Activated T-helper 2 cell treated with anti-CD3 and anti-CD28 coated beads, Interferon-gamma antibody, Interleukin-2, Interleukin-4, amounts not matched to agents 10 μg/mL and 5 μg/mL and 100 μg/mL, durations not matched to agents 14 hours and 24 hours and 36 hours (primary cell): Measurements from ENCODE around the gene MAGEB17. TPM values are rescaled to one million over a fixed set of nuclear protein-coding genes. Genes with fewer than 3 reads are reported as not detected.

Source experiments
- DNase-seq: peaks from one replicate; pipeline ENCODE4 v3.0.0; 2021; ENCODE audit warnings: low spot score
- H3K27ac Mint-ChIP-seq: one replicate; pipeline ENCODE4 v1.8.0; 2021; ENCODE audit warnings: mixed read lengths
- H3K27me3 Mint-ChIP-seq: one replicate; pipeline ENCODE4 v1.8.0; 2021; ENCODE audit warnings: low read depth, mixed read lengths
- H3K36me3 Mint-ChIP-seq: one replicate; pipeline ENCODE4 v1.8.0; 2021; ENCODE audit warnings: low read depth, mixed read lengths
- H3K4me1 Mint-ChIP-seq: one replicate; pipeline ENCODE4 v1.8.0; 2021; ENCODE audit warnings: low read depth, mixed read lengths
- H3K4me3 Mint-ChIP-seq: one replicate; pipeline ENCODE4 v1.8.0; 2021; ENCODE audit warnings: low read depth, mild to moderate bottlenecking, moderate library complexity, mixed read lengths
- H3K9me3 Mint-ChIP-seq: one replicate; pipeline ENCODE4 v1.8.0; 2021; ENCODE audit warnings: mixed read lengths
- intact Hi-C: fragments of 100-400 bp; cut with micrococcal nuclease; formaldehyde crosslinking; loops from one replicate; pipeline ENCODE4 v1.15.1; 2023
- total RNA-seq: library from RNA; stranded (reverse); gene quantifications from 2 replicates; pipeline ENCODE4 v1.2.3, GENCODE V29; 2022

MAGEB17 gene
- total RNA-seq, 1 donor from 2014 or later: not detected

- H3K4me3 Mint-ChIP-seq: no peak overlapping the region
- no peaks in the 10 kb centered on the region for H3K36me3 Mint-ChIP-seq
- no peak for DNase-seq
- H3K9me3 Mint-ChIP-seq: no peaks in the 10 kb centered on the region
- peaks cover 2% of the 10 kb centered on the region for H3K27me3 Mint-ChIP-seq
- H3K27ac Mint-ChIP-seq: no peak overlapping the region
- intact Hi-C loops: no loop called here
- H3K4me1 Mint-ChIP-seq: no peaks in the 10 kb centered on the region
These were observed 32.1 kb downstream of the MAGEB17 start for GRCh38 chrX:16199343-16199742.

GRCh38 chrX:16202943-16203342 lies 35.7 kb downstream of the MAGEB17 start:
- intact Hi-C loops: no loop called here
- H3K9me3 Mint-ChIP-seq: no peaks in the 10 kb centered on the region
- no peaks in the 10 kb centered on the region for H3K36me3 Mint-ChIP-seq
- H3K4me3 Mint-ChIP-seq: no peak overlapping the region
- no peaks in the 10 kb centered on the region for H3K4me1 Mint-ChIP-seq
- no peak overlapping the region for H3K27ac Mint-ChIP-seq
- peaks cover 2% of the 10 kb centered on the region for H3K27me3 Mint-ChIP-seq
- no peak for DNase-seq

GRCh38 chrX:16204538-16204937 lies 37.3 kb downstream of the MAGEB17 start:
- no peaks in the 10 kb centered on the region for H3K4me1 Mint-ChIP-seq
- intact Hi-C loops: no loop called here
- no peaks in the 10 kb centered on the region for H3K36me3 Mint-ChIP-seq
- no peaks in the 10 kb centered on the region for H3K9me3 Mint-ChIP-seq
- no peak for DNase-seq
- no peak overlapping the region for H3K27ac Mint-ChIP-seq
- no peak overlapping the region for H3K4me3 Mint-ChIP-seq
- H3K27me3 Mint-ChIP-seq: peaks cover 2% of the 10 kb centered on the region

GRCh38 chrX:16205840-16206239 lies 38.6 kb downstream of the MAGEB17 start:
- H3K4me3 Mint-ChIP-seq: no peak overlapping the region
- H3K27me3 Mint-ChIP-seq: peaks cover 2% of the 10 kb centered on the region
- H3K9me3 Mint-ChIP-seq: no peaks in the 10 kb centered on the region
- no peak for DNase-seq
- H3K36me3 Mint-ChIP-seq: no peaks in the 10 kb centered on the region
- intact Hi-C loops: no loop called here
- H3K27ac Mint-ChIP-seq: no peak overlapping the region
- no peaks in the 10 kb centered on the region for H3K4me1 Mint-ChIP-seq

- DNase-seq: no peak
- H3K27me3 Mint-ChIP-seq: no peaks in the 10 kb centered on the region
- H3K4me1 Mint-ChIP-seq: no peaks in the 10 kb centered on the region
- no peaks in the 10 kb centered on the region for H3K9me3 Mint-ChIP-seq
- H3K4me3 Mint-ChIP-seq: no peak overlapping the region
- H3K36me3 Mint-ChIP-seq: no peaks in the 10 kb centered on the region
- no peak overlapping the region for H3K27ac Mint-ChIP-seq
- intact Hi-C loops: no loop called here
These were observed 40.4 kb downstream of the MAGEB17 start for GRCh38 chrX:16207634-16208033.

- H3K27me3 Mint-ChIP-seq: no peaks in the 10 kb centered on the region
- intact Hi-C loops: no loop called here
- DNase-seq: no peak
- no peak overlapping the region for H3K4me3 Mint-ChIP-seq
- no peaks in the 10 kb centered on the region for H3K36me3 Mint-ChIP-seq
- H3K9me3 Mint-ChIP-seq: no peaks in the 10 kb centered on the region
- no peak overlapping the region for H3K27ac Mint-ChIP-seq
- no peaks in the 10 kb centered on the region for H3K4me1 Mint-ChIP-seq
These were observed 41.3 kb downstream of the MAGEB17 start for GRCh38 chrX:16208601-16209000.

- H3K36me3 Mint-ChIP-seq: no peaks in the 10 kb centered on the region
- no peaks in the 10 kb centered on the region for H3K27me3 Mint-ChIP-seq
- DNase-seq: no peak
- H3K9me3 Mint-ChIP-seq: no peaks in the 10 kb centered on the region
- no peak overlapping the region for H3K27ac Mint-ChIP-seq
- H3K4me1 Mint-ChIP-seq: no peaks in the 10 kb centered on the region
- no peak overlapping the region for H3K4me3 Mint-ChIP-seq
- intact Hi-C loops: loop anchor here (5.0 kb wide), 1 partner anchor 443 kb away; no protein-coding TSS in a partner anchor
These were observed 42.8 kb downstream of the MAGEB17 start for GRCh38 chrX:16210061-16210460.

GRCh38 chrX:16212024-16212423 lies 44.7 kb downstream of the MAGEB17 start:
- H3K27ac Mint-ChIP-seq: no peak overlapping the region
- no peaks in the 10 kb centered on the region for H3K36me3 Mint-ChIP-seq
- DNase-seq: no peak
- H3K9me3 Mint-ChIP-seq: no peaks in the 10 kb centered on the region
- intact Hi-C loops: loop anchor here (5.0 kb wide), 1 partner anchor 445 kb away; no protein-coding TSS in a partner anchor
- H3K4me3 Mint-ChIP-seq: no peak overlapping the region
- H3K4me1 Mint-ChIP-seq: no peaks in the 10 kb centered on the region
- H3K27me3 Mint-ChIP-seq: no peaks in the 10 kb centered on the region

GRCh38 chrX:16212436-16212835 lies 45.2 kb downstream of the MAGEB17 start:
- Mint-ChIP-seq H3K27me3 (no peaks in the 10 kb centered on the region), H3K9me3 (no peaks in the 10 kb centered on the region), H3K4me1 (no peaks in the 10 kb centered on the region), H3K4me3 (no peak overlapping the region), H3K36me3 (no peaks in the 10 kb centered on the region), H3K27ac (no peak overlapping the region)
- no peak for DNase-seq
- intact Hi-C loops: loop anchor here (5.0 kb wide), 1 partner anchor 445 kb away; no protein-coding TSS in a partner anchor

GRCh38 chrX:16213961-16214360 lies 46.7 kb downstream of the MAGEB17 start:
- no peak overlapping the region for H3K27ac Mint-ChIP-seq
- no peaks in the 10 kb centered on the region for H3K9me3 Mint-ChIP-seq
- DNase-seq: no peak
- no peaks in the 10 kb centered on the region for H3K36me3 Mint-ChIP-seq
- H3K4me3 Mint-ChIP-seq: no peak overlapping the region
- no peaks in the 10 kb centered on the region for H3K4me1 Mint-ChIP-seq
- intact Hi-C loops: loop anchor here (5.0 kb wide), 1 partner anchor 447 kb away; no protein-coding TSS in a partner anchor
- no peaks in the 10 kb centered on the region for H3K27me3 Mint-ChIP-seq

GRCh38 chrX:16215660-16216059 lies 48.4 kb downstream of the MAGEB17 start:
- Mint-ChIP-seq H3K36me3 (no peaks in the 10 kb centered on the region), H3K27ac (no peak overlapping the region), H3K27me3 (no peaks in the 10 kb centered on the region), H3K4me1 (no peaks in the 10 kb centered on the region), H3K4me3 (no peak overlapping the region), H3K9me3 (no peaks in the 10 kb centered on the region)
- intact Hi-C loops: no loop called here
- DNase-seq: no peak

Other genes starting within 250 kb of the MAGEB17 start
- 0.18 TPM in 1 of 2 replicates, not detected in the other for gene GRPR, start 43.9 kb upstream of the MAGEB17 start, total RNA-seq